ENCODE results near the gene CAMSAP1.
A peak's percentile ranks its signal among the peaks of the same experiment; 100 is the strongest.
"Not testable (repeated sequence)": the region's sequence is repeated elsewhere in the genome, so short reads cannot be mapped to it uniquely, and the experiment has no call there.

CAMSAP1 gene

DNA sequence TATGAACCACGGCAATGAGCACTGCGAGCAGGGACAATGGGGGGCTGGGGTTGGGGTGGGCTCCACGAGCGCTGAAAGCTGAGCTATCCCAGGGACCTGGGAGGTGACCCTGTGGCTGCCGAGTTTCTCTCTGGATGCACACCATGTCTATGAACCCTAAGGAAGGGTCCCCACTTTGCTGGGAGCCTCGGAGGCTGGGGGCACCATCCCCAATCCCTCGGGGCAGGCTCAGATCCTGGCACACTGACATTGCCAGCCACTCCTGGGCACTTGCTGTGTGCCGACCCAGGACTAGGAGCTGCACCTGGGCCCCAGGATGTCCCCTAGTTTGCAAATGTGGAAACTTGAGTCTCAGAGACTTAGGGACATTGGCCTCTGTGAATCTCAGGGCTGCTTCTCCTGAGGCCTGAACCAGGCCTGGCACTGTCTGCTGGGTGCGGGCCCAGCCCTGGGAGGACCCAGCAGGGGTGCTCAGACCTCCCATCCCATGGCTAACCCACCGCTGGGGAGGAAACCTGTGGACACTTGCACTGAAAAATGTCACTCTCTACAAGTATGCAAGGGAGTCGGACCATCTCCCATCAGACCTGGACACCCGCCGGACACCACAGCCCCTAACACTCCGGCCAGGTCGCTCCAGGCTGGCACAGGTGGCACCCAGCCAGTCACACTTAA lies 13.0 kb upstream of the CAMSAP1 start:
- H3K4me1 Mint-ChIP-seq, result peaks cover 8% of the 10 kb centered on the region
- peaks cover 12% of the 10 kb centered on the region for H3K9me3 Mint-ChIP-seq
- DNase-seq (ENCODE audit: low spot score in 2 of 2), result no peak
- ATAC-seq (ENCODE audit: low read depth), result no peak
- H3K4me3 Mint-ChIP-seq, result no peak overlapping the region
- no peak overlapping the region for H3K27ac Mint-ChIP-seq
- no peaks in the 10 kb centered on the region for H3K27me3 Mint-ChIP-seq
- H3K36me3 Mint-ChIP-seq, result peaks cover 11% of the 10 kb centered on the region

DNA sequence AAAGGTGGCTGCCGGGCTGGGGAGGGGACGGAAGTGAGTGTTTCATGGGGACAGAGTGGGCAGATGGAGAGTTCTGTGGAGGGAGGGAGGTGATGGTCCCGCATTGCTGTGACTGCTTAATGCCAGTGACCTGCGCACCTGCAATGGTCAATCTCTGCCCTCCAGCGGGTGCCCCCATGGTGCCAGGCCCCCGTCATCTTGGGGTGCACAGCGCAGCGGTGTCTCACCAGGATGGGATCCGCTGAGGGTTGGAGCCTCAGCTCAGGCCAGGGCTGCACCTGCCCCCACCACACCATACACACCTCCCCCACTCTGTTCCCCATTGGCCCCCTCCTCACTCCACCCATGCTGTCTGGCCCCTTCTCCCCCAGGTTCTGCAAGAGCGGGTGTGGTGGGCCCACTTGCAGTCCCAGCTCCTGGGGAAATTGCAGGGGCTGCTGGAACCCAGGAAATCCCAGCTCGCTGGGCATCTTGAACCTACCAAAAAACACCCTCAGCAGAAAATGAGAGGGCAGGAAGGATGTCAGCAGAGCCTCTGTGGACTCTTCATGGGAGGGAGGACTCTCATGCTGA lies 12.1 kb upstream of the CAMSAP1 start:
- Mint-ChIP-seq H3K4me1 (peaks cover 8% of the 10 kb centered on the region), H3K27ac (no peak overlapping the region), H3K27me3 (no peaks in the 10 kb centered on the region), H3K36me3 (peaks cover 19% of the 10 kb centered on the region), H3K9me3 (peaks cover 12% of the 10 kb centered on the region), H3K4me3 (no peak overlapping the region)
- DNase-seq (ENCODE audit: low spot score in 2 of 2) (no peak), ATAC-seq (ENCODE audit: low read depth) (no peak)

DNA sequence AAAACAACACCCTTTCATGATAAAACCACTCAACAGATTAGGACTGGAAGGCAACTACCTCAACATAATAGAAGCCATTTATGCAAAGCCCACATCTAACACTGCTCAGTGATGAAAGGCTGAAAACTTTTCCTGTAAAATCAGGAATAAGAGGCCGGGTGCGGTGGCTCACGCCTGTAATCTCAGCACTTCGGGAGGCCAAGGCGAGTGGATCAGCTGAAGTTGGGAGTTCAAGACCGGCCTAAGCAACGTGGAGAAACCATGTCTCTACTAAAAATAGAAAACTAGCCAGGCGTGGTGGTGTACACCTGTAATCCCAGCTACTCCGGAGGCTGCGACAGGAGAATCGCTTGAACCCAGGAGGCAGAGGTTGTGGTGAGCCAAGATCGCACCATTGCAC lies 8.9 kb upstream of the CAMSAP1 start:
- not testable (repeated sequence) for H3K4me3 Mint-ChIP-seq; H3K27me3 Mint-ChIP-seq; DNase-seq (ENCODE audit: low spot score in 2 of 2); ATAC-seq (ENCODE audit: low read depth); H3K27ac Mint-ChIP-seq
- H3K4me1 Mint-ChIP-seq, result peaks cover 15% of the 10 kb centered on the region
- peaks cover 34% of the 10 kb centered on the region for H3K36me3 Mint-ChIP-seq
- H3K9me3 Mint-ChIP-seq, result peaks cover 16% of the 10 kb centered on the region

DNA sequence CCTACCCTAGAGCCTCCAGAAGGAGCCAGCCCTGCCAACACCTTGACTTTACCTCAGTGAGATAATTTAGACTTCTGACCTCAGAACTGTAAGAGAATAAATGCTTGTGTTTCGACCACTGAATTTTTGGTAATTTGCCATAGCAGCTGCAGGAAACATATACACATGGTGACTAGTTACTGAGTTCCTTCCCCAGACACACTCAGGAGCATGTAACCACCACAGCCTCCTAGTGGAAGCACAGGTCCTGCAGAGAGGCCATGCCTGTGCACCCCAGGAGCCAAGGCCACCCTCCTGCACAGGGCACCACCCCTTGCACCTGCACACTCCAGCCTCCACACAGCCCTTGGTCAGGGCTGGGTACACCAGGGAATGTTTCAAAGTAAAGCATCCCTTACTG lies 7.6 kb upstream of the CAMSAP1 start:
- H3K36me3 Mint-ChIP-seq, result peaks cover 45% of the 10 kb centered on the region
- H3K4me3 Mint-ChIP-seq, result no peak overlapping the region
- H3K27me3 Mint-ChIP-seq, result no peaks in the 10 kb centered on the region
- ATAC-seq (ENCODE audit: low read depth) (no peak), DNase-seq (ENCODE audit: low spot score in 2 of 2) (no peak)
- no peak overlapping the region for H3K27ac Mint-ChIP-seq
- peaks cover 17% of the 10 kb centered on the region for H3K9me3 Mint-ChIP-seq
- H3K4me1 Mint-ChIP-seq, result peaks cover 23% of the 10 kb centered on the region

DNA sequence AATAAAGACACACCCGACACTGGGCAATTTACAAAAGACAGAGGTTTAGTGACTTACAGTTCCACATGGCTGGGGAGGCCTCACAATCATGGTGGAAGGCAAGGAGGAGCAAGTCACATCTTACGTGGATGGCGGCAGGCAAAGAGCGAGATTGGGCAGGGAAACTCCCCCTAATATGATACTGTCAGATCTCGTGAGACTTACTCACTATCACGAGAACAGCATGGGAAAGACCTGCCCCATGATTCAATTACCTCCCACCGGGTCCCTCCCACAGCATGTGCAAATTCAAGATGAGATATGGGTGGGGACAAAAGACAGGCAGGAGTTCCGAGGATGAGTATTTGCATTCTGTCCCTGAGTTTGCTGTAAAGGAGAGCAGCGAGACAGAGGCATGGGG lies 3.9 kb upstream of the CAMSAP1 start:
- H3K27ac Mint-ChIP-seq; ATAC-seq (ENCODE audit: low read depth); H3K27me3 Mint-ChIP-seq; H3K4me3 Mint-ChIP-seq; DNase-seq (ENCODE audit: low spot score in 2 of 2); H3K9me3 Mint-ChIP-seq: not testable (repeated sequence)
- H3K36me3 Mint-ChIP-seq, result peaks cover 43% of the 10 kb centered on the region
- H3K4me1 Mint-ChIP-seq, result peaks cover 25% of the 10 kb centered on the region

DNA sequence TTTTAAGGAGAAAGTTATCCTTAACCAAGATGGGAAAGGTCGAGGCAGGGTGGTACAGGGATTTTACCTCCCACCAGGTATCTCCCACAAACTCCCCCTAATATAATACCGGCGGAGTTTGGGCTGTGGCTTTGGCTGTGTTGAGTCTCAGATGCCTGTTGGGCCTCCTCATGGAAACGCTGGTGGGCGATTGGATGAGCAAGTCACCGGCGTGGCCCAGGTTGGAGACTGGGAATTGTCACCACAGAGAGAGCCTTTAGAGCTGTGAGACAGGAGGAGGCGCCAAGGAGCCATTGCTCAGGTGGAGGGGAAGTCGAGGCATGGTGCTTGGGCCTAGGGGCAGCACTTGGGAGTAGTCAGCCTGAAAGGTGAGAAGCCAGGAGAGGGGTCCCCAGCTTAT lies 3.4 kb upstream of the CAMSAP1 start:
- Mint-ChIP-seq H3K27me3 (no peaks in the 10 kb centered on the region), H3K4me1 (peaks cover 30% of the 10 kb centered on the region), H3K4me3 (no peak overlapping the region), H3K36me3 (peaks cover 39% of the 10 kb centered on the region), H3K27ac (no peak overlapping the region), H3K9me3 (peaks cover 6% of the 10 kb centered on the region)
- ATAC-seq (ENCODE audit: low read depth) (no peak), DNase-seq (ENCODE audit: low spot score in 2 of 2) (no peak)

DNA sequence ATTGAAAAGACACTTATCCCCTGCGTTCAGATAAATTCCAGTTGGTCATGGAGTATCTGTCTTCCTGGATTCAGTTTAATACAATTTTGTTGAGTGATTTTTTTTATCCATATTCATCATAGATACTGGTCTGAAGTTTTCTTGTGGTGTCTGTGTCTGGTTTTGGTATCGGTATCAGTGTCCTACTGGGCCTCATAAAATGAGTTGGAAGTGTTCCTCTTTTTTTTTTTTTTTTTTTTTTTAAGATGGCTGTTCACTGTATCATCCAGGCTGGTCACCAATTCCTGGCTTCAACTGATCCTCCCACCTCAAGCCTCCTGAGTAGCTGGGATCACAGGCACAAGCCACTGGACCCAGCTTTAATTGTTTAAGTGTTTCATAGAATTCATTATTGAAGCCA lies 2.9 kb upstream of the CAMSAP1 start:
- Mint-ChIP-seq H3K36me3 (peaks cover 35% of the 10 kb centered on the region), H3K27me3 (no peaks in the 10 kb centered on the region), H3K27ac (peak overlapping the region; percentile 28), H3K4me3 (no peak overlapping the region), H3K4me1 (peaks cover 35% of the 10 kb centered on the region), H3K9me3 (peaks cover 5% of the 10 kb centered on the region)
- ATAC-seq (ENCODE audit: low read depth), result no peak
- no peak for DNase-seq (ENCODE audit: low spot score in 2 of 2)

DNA sequence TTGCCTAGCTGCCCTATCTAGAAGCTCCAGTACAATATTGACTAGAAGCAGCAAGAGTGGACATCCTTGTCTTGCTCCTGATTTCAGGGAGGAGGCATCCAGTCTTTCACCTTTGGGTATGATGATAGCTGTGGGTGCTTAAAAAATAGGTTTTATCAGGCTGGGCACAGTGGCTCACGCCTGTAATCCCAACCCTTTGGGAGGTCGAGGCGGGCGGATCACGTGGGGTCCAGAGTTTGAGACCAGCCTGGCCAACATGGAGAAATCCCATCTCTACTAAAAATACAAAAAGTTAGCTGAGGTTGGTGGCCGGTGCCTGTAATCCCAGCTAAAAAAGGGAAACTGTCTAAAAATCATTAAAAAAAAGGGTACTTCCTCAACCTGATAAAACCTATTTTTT lies 2.0 kb upstream of the CAMSAP1 start:
- no peak for ATAC-seq (ENCODE audit: low read depth)
- no peak overlapping the region for H3K27ac Mint-ChIP-seq

DNA sequence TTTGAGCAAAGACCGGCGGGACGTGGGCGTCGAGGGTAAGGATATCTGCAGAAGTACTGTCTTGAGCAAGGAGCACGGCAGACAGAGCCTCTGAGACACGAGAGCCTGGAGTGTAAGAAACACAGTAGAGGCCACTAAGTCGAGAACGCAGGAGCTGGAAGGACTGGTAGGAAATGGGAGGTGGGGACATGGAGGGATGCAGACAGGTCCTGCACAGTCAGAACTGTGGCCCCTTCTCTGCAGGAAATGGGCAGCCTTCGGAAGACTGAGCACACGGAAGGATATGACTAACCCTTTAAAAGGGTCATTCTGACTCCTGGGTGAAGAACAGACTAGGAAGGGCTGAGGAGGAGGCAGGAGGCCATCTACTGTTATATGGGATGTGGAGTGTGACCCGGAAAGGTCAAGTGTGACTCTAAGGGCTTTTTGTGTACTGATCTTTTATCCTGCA lies 1.4 kb upstream of the CAMSAP1 start:
- DNase-seq (ENCODE audit: low spot score in 2 of 2), result no peak
- H3K9me3 Mint-ChIP-seq, result peaks cover 5% of the 10 kb centered on the region
- peak overlapping the region; percentile 26 for H3K27ac Mint-ChIP-seq
- H3K27me3 Mint-ChIP-seq, result no peaks in the 10 kb centered on the region
- peak overlapping the region; percentile 74 for H3K4me3 Mint-ChIP-seq
- peaks cover 39% of the 10 kb centered on the region for H3K4me1 Mint-ChIP-seq
- peaks cover 24% of the 10 kb centered on the region for H3K36me3 Mint-ChIP-seq
- ATAC-seq (ENCODE audit: low read depth), result no peak

More for the DNA sequence above, 2.0 kb upstream of the CAMSAP1 start:
- no peaks in the 10 kb centered on the region for H3K27me3 Mint-ChIP-seq
- peaks cover 5% of the 10 kb centered on the region for H3K9me3 Mint-ChIP-seq
- peaks cover 39% of the 10 kb centered on the region for H3K4me1 Mint-ChIP-seq
- peak overlapping the region; percentile 74 for H3K4me3 Mint-ChIP-seq
- H3K36me3 Mint-ChIP-seq, result peaks cover 26% of the 10 kb centered on the region
- DNase-seq (ENCODE audit: low spot score in 2 of 2), result no peak

DNA sequence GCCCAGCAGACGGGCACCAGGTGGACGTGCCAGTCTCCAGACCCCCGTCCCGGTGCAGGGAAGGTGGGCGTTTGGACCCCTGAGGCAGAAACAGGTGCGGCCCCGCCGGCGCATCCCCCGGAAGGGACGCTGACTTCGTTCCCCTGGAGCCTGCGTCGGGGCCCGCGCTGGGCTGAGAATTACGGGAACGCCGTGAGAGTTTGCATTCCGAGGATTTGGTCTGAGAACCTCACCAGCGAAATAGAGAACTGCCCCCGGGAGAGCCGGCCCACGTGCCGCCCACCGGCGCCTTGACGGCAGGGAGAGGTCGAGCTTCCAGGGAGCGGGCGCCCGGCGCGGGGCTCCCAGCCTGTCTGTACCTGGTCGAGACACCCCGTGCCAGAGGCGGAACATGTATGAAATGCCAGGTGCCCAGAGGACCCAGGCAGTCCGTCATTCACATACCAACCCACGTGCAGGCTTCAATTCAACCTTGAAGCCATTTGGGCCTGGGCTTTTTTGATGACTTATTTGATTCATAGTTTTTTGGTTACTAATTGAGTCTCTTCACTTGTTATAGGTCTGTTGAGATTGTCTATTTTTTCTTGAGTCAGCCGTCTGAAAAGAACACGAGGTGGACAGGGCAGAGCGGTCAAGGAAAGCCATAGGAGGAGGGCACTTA lies 877 bp upstream of the CAMSAP1 start:
- H3K27ac Mint-ChIP-seq, result no peak overlapping the region
- H3K36me3 Mint-ChIP-seq, result peaks cover 18% of the 10 kb centered on the region
- H3K27me3 Mint-ChIP-seq, result no peaks in the 10 kb centered on the region
- H3K4me1 Mint-ChIP-seq, result peaks cover 39% of the 10 kb centered on the region
- H3K9me3 Mint-ChIP-seq, result peaks cover 4% of the 10 kb centered on the region
- peak overlapping the region; percentile 74 for H3K4me3 Mint-ChIP-seq
- no peak for ATAC-seq (ENCODE audit: low read depth)
- peak in 1 of 2 donors; percentile 25 for DNase-seq (ENCODE audit: low spot score in 2 of 2)

DNA sequence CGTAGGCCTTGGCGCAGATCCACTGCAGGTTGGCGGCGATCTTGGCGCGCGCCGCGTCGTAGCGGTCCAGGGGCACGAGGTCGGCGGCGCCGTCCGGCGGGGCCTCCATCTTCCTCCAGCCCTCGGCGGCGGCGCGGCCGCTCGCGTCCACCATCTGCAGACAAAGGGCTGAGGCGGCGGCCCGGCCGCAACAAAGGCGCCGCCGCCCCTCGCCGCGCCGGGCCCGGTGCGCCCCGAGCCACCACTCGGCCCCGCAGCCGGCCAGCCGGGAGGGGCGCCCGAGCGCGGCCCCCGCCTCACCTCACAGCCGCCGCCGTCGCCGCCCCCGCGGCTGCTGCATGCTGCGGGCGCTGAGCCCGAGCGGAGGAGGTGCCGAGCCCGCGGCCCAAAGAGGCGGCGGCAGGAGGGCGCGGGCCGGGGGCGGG lies 328 bp downstream of the CAMSAP1 start:
- Mint-ChIP-seq H3K4me3 (peak overlapping the region; percentile 59), H3K27ac (no peak overlapping the region), H3K4me1 (peaks cover 42% of the 10 kb centered on the region), H3K27me3 (no peaks in the 10 kb centered on the region), H3K36me3 (peaks cover 18% of the 10 kb centered on the region), H3K9me3 (peaks cover 4% of the 10 kb centered on the region)
- no peak for ATAC-seq (ENCODE audit: low read depth)
- no peak for DNase-seq (ENCODE audit: low spot score in 2 of 2)

DNA sequence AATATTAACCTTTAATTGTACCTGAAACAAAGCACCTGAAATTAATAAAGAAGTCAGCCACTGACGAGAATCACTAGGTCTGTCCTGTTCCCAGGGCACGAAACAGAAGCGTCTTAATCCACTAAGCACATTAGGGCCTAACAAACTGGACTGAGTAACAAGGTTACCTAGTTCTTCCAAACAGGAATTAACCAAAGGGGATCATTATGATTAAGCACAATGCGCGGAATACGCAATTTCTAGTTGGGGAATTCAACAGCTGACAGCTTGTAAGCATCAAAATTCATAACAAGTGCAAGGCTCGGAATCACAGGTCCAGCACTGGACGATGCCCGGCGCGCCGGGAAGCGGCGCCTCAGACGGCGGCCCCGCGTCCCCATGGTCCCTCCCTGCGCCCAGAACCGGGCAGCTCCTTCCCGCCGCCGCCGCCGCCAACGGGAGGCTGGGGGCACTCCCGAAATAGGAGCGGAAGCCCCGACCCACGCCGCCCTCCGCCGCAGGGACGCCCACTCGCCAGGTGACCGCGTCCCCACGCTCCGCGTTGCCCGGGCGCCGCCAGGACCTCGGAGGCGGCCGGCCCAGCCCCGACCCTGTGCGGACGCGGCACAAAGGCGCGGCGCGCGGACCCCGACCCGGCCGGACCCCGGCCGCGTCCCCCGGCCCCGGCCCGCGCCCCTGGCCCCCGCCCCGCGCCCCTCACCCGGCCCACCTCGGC lies 898 bp downstream of the CAMSAP1 start:
- Mint-ChIP-seq H3K36me3 (peaks cover 17% of the 10 kb centered on the region), H3K27me3 (no peaks in the 10 kb centered on the region), H3K9me3 (peaks cover 1% of the 10 kb centered on the region), H3K4me1 (peaks cover 43% of the 10 kb centered on the region), H3K27ac (no peak overlapping the region), H3K4me3 (peak overlapping the region; percentile 80)
- peak in 1 of 2 donors; percentile 24 for DNase-seq (ENCODE audit: low spot score in 2 of 2)
- ATAC-seq (ENCODE audit: low read depth), result no peak

DNA sequence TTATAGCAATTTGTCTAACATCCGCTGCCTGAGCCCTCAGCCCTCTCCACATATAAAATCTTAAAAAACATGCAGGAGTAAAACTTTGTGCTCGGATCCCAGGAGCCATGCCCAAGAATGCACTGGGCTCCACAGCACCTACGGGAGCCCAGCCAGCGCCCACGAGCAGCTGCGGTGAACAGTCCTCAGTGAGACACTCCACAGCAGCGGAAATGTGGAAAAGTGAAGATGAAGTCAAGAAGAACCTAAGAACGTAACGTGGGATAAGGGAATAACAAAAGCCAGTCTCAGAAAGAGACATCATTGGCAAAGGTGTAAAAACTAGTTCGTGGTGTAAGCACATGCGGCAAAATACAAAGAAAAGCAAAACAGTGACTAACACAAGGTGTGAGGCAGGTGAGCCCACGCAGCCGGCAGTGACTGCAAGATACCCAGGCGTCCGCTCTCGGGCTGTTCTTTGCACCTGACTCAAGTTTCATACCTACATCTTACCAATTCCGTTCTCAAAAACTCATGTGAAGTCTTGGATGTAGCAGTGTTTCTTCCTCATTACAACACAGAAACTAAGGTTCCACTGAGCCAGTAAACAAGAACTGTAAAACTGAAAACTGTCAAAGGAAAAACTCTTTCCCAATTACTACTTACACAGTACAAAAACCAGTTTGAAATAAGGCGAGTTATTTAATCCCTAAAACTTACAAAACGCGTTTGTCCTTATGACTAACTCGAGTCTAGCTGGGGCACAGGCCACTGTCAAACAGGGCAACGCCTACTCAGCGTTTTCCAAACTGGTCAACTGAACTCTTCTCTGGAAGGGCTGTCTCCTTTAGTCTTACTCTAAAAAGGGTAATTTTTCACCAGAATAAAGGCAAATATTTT lies 1.7 kb downstream of the CAMSAP1 start:
- Mint-ChIP-seq H3K4me1 (peaks cover 38% of the 10 kb centered on the region), H3K27me3 (no peaks in the 10 kb centered on the region), H3K36me3 (peaks cover 9% of the 10 kb centered on the region), H3K9me3 (no peaks in the 10 kb centered on the region), H3K4me3 (peak overlapping the region; percentile 80), H3K27ac (no peak overlapping the region)
- ATAC-seq (ENCODE audit: low read depth) (no peak), DNase-seq (ENCODE audit: low spot score in 2 of 2) (no peak)
